ENCODE measurements around the gene EDEM1.
"Not testable (repeated sequence)": the region's sequence is repeated elsewhere in the genome, so short reads cannot be mapped to it uniquely, and the experiment has no call there.

EDEM1 gene

GRCh38 chr3:5232570-5232969 is 45.1 kb downstream of the EDEM1 start:
- no peak for DNase-seq (ENCODE audit: low read depth, low spot score)

GRCh38 chr3:5233026-5233425 is 45.5 kb downstream of the EDEM1 start:
- no peak for DNase-seq (ENCODE audit: low read depth, low spot score)

GRCh38 chr3:5235655-5236054 is 48.1 kb downstream of the EDEM1 start:
- no peak for DNase-seq (ENCODE audit: low read depth, low spot score)

- no peak for DNase-seq (ENCODE audit: low read depth, low spot score)
Measured at GRCh38 chr3:5238545-5238944, 51.0 kb downstream of the EDEM1 start.

GRCh38 chr3:5239602-5240001 is 52.1 kb downstream of the EDEM1 start:
- no peak for DNase-seq (ENCODE audit: low read depth, low spot score)

- DNase-seq (ENCODE audit: low read depth, low spot score), result no peak
Measured at GRCh38 chr3:5240740-5241139, 53.2 kb downstream of the EDEM1 start.

GRCh38 chr3:5242785-5243184 is 55.3 kb downstream of the EDEM1 start:
- not testable (repeated sequence) for DNase-seq (ENCODE audit: low read depth, low spot score)

- no peak for DNase-seq (ENCODE audit: low read depth, low spot score)
Measured at GRCh38 chr3:5245927-5246326, 58.4 kb downstream of the EDEM1 start.

- no peak for DNase-seq (ENCODE audit: low read depth, low spot score)
Measured at GRCh38 chr3:5248822-5249221, 61.3 kb downstream of the EDEM1 start.

GRCh38 chr3:5250467-5251195 is 63.1 kb downstream of the EDEM1 start:
- DNase-seq (ENCODE audit: low read depth, low spot score), result no peak

- no peak for DNase-seq (ENCODE audit: low read depth, low spot score)
Measured at GRCh38 chr3:5251196-5251583, 63.7 kb downstream of the EDEM1 start.

- DNase-seq (ENCODE audit: low read depth, low spot score), result no peak
Measured at GRCh38 chr3:5252131-5252530, 64.6 kb downstream of the EDEM1 start.

- DNase-seq (ENCODE audit: low read depth, low spot score), result no peak
Measured at GRCh38 chr3:5254281-5255048, 67.0 kb downstream of the EDEM1 start.

GRCh38 chr3:5255404-5256344 is 68.2 kb downstream of the EDEM1 start:
- no peak for DNase-seq (ENCODE audit: low read depth, low spot score)

- DNase-seq (ENCODE audit: low read depth, low spot score), result no peak
Measured at GRCh38 chr3:5258526-5258925, 71.0 kb downstream of the EDEM1 start.

- DNase-seq (ENCODE audit: low read depth, low spot score), result no peak
Measured at GRCh38 chr3:5260992-5261501, 73.5 kb downstream of the EDEM1 start.

- DNase-seq (ENCODE audit: low read depth, low spot score), result no peak
Measured at GRCh38 chr3:5262507-5262906, 75.0 kb downstream of the EDEM1 start.

GRCh38 chr3:5264093-5264600 is 76.6 kb downstream of the EDEM1 start:
- DNase-seq (ENCODE audit: low read depth, low spot score), result no peak

- DNase-seq (ENCODE audit: low read depth, low spot score), result no peak
Measured at GRCh38 chr3:5264896-5265770, 77.6 kb downstream of the EDEM1 start.

GRCh38 chr3:5267252-5267651 is 79.7 kb downstream of the EDEM1 start:
- DNase-seq (ENCODE audit: low read depth, low spot score), result no peak

- no peak for DNase-seq (ENCODE audit: low read depth, low spot score)
Measured at GRCh38 chr3:5267889-5268288, 80.4 kb downstream of the EDEM1 start.
